GM18907 (cell line): ENCODE measurements around the gene SLC28A1.
"Not testable (repeated sequence)": the region's sequence is repeated elsewhere in the genome, so short reads cannot be mapped to it uniquely, and the experiment has no call there.

Experiments
- ATAC-seq: cut with Tn5 transposase; IDR thresholded peaks from one replicate; pipeline ENCODE4 v1.9.1; 2021; ENCODE audit warnings: mild to moderate bottlenecking, moderate library complexity; ENCODE audit not compliant: unreplicated experiment

SLC28A1 gene

DNA sequence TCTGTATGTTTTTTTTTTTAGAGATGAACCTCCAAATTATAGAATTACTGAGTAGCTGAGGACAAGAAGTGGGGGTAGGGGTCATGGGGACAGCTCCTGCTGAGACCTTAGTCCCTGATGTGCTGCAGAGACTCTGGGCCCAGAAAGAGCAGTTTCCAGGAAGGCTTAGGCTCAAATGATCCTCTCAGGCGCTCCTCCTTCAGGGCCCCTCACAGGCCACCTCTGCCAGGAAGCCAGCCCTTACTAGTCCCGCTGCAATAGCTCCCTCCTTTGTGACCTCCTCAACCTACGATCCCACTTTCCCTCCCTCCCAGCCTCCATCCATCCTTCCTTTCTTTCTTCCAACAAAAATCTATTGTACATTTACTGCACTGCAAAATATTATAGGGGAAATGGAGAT, 24.6 kb downstream of the SLC28A1 start:
- no peak for ATAC-seq

DNA sequence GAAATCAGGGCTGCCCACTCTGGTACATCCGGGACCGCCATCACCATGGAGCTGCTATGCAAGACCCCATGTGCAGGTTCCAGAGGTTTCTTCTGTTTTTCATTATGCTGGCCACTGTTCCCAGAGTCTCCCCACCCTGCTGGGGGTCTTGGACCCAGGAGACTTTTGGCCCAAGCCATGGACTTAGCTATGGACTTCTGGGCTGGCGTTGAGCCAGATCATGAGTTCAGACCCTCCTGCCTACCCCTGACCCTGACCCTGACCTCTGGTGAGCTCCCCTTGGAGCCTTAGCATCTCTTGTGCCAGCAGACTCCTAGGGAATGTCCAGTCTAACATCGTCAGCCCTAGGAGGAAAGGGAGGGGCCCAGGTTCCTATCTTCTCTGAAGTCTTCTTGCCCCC, 25.3 kb downstream of the SLC28A1 start:
- no peak for ATAC-seq

DNA sequence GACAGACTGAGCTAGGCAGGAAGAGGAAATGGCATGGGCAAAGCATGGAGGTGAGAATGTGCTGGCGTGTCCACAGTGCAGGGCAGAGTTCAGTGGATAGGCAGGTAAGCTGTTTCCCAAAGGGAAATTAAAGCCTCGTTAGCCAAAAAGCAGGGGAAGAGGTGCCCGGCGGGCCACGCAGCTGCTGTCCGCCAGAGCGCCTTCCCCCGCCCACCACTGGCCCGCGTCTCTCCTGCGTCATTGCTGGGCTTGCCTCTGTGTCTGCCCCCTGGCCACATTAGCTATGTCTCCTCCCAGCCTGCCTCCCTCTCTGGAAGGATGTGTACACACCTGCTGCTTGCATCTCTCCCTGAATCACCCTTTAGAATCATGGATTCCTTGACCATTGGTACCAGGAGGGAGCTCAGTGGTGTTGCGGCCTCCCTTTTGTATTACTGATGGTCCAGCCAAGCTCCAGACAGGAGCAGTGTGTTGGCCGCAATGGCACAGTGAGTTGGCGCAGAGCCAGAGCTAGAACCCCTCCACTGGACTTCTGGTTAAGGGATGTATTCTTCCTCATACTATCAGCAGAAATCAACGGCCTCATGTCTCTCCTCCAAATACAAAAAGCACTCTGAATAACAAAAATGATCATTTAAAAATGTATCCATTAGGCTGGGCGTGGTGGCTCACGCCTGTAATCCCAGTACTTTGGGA, 26.6 kb downstream of the SLC28A1 start:
- ATAC-seq: no peak

DNA sequence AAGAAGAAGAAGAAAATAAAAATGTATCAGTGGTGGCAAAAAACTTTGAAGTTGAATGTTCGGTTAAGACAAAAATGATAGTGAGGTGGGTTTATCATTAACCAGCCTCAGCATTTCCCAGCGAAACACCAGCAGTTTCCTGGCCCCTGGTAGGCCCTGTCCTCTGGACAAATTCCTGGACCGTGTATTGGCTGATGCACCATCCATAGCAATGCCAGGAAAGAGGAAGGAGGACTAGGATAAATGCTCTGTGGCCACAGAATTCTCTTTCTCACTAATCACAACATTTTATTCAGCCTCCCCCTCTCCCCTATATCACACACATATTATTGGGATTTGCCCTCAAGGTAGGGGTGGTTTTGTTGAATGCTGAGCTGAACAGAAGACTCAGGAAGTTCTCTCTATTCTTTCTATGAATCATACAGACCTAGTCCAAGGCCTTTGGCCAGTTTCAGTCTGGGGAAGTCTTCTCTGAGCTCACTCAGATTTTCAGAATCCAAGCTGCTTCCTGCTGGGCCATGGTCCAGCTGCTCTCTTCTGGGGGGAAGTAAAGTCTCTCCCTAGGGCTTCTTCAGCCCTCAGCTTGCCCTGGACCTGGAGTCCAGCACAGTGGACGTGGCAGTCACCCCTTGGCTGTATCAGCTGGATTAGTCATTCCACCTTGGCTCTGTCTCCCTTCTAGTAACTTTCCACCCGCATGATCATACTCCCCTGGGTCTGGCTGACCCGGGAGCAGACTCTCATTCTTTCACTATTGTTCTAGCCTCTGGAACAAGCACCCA, 27.6 kb downstream of the SLC28A1 start:
- ATAC-seq: no peak

DNA sequence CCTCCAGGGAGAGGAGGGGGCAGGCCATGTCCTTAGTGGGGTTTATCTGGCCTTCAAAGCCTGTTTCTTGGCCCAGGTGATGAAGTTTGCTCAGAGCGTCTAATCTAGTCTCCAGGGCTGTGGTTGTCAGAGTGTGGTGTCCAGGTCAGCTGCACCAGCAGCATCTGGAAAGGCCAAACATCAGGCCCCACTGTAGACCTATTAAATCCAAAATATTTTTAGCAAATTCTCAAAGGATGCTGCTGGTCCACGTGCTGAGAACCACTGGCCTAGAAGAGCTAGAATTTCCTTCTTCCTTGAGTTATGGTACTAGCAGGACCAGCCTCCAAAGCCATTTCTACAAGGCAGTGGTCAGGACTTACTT, 28.9 kb downstream of the SLC28A1 start:
- ATAC-seq: no peak

DNA sequence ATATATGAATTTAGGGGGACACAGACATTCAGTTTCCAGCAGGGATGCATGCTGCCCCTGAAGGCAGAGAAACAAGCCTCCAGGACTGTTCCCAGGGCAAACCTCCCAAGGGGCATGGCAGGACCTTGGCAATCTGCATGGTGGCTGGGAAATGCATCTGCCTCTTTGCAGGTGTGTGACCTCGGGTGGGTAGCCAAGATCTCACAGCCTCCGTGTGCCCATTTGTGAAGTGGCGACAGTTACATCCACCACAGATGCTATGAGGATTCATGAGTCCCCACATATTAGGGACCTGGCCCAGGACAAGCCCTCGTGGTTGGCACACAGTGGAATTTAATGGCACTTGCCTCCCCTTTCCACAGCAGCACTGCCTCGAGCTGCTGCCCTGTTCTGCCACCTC, 29.9 kb downstream of the SLC28A1 start:
- no peak for ATAC-seq

DNA sequence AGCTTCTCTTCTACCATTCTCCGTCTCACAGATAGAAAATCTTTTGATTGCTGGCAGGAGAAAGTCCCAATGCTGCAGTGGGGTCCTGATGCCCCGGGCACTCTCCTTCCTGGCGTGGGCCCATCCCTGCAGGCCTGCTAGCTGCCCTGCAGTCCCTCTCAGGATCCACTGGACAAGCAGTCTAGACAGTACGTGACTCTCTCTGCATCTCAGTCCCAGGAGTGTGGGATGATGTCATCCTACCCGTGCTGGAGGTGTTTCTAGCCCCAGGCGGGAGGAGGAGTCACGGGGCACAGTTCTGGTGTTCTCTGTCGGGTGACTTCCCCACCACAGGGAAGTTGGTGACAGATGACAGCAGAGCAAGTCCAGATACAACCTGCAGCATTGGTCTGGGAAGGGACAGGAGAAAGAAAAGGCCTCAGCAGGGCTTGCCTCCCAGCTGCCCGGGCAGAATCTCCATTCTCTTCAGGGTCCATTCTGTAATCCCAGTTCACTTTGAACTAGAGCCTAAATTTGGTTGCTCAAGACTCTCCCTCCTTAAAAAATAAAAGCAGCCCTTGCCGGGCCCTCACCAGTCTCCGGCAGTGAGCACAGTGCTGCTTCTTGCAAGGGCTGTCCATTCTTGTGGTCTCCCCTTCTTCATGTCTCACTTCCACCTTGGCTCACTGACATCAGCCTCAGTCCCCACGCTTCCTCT, 30.6 kb downstream of the SLC28A1 start:
- peak; percentile 97 for ATAC-seq

DNA sequence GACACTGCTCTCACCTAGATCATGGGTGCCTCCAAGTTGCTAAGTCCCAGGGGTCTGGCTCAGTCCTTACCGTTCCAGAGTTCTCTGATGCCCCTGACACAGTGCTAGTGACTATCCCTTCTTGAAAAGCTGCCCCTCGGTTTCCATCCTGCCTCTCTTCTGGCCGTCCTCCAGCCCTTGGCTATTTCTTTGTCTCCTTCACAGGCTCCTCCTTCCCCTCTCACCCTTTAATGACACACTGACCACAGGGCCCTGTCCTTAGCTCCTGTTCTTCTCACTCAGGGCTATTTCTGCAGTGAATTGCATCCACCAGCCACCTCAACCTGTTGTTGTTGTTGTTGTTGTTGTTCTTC, 31.1 kb downstream of the SLC28A1 start:
- ATAC-seq: no peak

DNA sequence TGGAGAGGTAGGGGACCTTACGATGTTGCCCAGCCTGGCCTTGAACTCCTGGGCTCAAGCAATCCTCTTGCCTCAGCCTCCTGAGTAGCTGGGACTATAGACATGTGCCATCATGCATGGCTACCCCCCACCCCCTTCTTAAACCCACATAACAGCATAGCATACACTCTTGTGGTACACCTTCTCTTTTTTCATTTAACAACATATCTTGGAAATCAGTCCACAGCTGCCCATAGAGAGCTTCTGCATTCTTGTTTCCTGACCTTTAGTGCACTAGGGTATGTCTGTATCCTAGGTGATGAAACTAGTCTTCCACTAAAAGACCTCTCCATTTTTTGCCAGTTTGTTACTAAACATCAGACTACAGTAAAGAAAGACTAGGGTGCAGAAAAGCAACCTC, 33.0 kb downstream of the SLC28A1 start:
- ATAC-seq: no peak

DNA sequence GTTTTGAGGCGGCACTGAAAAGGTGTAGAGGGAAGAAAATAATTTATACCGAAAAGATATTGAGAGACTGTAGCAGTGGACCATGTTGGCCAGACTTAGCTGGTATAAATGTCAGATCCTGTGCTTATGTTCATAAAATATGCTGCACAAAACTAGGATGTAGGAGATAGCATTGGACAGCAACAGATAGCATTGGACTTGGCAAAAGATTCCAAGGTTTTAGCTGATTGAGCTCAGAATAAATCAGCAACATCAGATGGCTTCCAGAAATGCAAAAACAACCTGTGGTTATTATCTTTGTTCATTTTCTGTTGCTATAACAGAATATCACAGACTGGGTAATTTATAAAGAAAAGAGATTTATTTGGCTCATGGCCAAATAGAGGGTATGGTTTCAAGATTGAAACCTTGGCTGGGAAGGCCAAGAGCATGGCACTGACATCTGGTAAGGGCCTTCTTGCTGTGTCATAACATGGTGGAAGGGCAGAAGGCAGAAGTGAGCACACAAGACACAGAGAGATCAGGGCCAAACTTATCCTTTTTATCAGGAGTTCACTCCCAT, 34.7 kb downstream of the SLC28A1 start:
- no peak for ATAC-seq

DNA sequence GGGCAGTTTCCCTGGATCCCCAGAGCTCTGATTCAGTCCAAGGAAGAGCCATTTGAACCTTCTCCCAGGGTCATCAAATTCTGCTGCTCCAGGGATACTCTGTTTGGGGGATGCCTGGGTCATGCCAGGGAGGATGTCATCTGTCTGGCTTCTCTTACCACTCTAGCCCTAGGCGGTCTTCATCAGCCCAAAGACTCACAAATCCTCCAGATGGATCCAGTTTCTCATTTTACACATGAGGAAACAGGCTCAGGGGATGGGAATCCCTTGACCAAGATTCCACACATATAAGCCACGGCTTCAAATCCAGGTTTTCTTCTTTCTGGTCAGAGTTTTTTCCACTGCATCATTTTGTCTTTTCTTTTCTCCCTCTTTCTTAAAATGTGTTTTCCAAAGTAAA, 36.7 kb downstream of the SLC28A1 start:
- ATAC-seq: no peak

DNA sequence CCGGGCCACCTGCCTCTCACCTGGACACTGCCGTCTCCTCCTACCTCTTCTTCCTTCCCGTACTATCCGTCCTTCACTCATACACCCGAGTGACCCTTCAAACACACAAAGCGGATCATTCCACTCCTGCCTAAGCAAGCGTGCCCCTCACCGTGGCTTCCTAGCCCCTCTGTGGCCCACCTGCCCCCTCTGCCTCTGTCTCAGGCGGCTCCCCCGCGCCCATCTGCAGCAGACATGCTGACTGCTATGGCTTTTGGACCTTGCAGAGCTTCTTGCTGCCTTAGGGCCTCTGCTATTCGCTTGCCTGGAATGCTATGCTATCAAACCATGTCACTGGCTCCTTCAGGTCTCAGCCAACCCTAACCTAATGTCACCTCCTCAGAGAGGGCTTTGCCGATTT, 38.1 kb downstream of the SLC28A1 start:
- ATAC-seq: no peak

DNA sequence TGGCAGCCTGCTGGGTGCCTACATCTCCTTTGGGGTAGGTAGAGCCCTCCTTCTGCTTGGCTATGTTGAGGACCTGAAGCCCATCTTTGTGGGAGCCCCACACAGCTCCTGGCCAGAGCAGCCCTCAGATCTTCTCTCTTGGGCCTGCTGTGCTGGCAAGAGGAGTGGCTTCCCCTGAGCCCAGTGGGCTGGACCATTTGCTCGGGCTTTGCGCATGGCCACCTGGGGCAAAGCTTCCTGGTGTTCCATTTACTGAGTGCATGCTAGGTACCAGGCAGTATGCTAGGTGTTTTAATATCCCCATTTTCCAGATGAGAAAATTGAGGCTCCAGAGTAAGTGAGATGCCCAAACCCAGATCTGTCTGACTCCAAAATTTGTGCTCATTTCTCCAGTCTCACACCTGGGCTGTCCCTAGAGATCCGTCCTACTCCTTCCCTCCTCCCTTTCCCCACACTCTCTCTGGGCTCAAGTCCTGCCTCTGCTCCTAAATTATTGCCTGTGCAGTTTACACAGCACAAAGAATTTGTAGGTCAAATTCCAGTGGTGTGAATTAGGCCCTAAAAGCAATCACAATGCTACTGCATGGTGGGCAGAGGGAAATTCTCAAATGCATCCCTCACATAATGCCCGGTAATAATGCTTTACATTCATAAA, 39.7 kb downstream of the SLC28A1 start:
- no peak for ATAC-seq

DNA sequence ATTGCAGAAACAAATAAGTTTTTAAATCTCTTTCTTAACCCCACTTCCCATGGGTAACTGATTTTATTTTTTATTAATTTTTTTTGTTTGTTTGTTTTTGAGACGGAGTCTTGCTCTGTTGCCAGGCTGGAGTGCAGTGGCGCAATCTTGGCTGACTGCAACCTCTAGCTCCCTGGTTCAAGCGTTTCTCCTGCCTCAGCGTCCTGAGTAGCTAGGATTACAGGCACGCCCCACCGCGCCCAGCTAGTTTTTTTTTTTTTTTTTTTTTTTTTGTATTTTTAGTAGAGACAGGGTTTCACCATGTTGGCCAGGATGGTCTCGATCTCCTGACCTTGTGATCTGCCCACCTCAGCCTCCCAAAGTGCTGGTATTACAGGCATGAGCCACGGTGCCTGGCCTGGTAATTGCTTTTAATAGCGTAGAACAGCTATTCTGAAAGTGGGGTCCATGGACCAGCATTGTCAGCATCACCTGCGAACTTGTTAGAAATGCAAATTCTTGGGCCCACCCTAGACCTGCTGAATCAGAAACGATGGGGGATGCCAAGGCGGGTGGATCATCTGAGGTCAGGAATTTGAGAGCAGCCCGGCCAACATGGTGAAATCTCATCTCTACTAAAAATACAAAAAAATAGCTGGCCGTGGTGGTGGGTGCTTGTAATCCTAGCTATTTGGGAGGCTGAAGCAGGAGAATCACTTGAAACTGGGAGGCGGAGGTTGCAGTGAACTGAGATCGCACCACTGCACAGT, 40.5 kb downstream of the SLC28A1 start:
- not testable (repeated sequence) for ATAC-seq

DNA sequence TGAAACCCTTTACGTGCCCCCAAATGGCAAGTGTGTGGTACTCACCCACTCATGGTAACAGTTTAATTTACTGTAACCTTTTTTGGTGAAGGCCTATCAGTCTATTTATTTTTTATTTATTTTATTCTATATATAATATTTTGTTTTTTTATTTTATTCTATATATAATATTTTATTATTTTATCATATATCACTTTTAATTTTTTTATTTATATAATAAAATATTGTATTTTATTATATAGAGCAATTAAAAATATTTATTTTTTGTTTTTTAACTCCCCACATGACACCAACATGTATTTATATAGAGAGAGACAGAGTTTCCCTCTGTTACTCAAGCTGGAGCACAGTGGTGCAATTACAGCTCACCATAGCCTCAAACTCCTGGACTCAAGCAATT, 41.4 kb downstream of the SLC28A1 start:
- no peak for ATAC-seq

DNA sequence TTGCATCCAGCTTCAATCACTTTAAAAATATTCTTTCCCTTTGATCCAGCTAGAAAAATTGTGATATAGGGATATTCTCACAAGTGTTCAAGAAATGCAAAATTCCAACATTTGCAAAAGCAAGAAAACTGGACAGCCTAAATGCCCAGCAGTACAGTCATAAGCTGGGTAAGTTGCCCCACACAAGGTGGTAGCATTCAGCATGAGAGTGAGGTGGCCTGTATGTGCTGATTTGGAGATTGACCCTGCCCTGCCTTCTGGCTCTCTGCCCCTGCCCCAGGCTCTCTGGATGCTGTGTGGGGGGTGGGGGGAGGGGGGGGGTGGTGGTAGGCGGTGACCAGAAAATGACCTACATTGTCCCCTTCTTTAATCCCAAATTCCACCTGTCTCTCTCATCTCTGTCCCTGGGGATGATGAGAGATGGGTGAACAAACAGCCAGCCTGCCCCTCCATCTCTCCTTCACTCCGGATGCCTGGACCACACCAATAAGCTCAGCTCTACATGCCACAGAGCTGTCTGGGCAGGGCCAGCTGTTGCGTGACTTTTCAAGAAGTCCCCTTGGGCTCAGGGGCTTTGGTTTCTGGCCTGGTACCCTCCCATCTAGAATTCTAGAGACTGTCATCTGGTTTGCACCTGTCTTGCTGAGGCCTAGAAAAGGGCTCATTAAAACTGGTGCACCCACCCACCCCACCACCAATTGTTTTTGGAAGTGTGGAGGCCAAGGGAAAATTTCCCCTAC, 42.2 kb downstream of the SLC28A1 start:
- ATAC-seq: no peak

DNA sequence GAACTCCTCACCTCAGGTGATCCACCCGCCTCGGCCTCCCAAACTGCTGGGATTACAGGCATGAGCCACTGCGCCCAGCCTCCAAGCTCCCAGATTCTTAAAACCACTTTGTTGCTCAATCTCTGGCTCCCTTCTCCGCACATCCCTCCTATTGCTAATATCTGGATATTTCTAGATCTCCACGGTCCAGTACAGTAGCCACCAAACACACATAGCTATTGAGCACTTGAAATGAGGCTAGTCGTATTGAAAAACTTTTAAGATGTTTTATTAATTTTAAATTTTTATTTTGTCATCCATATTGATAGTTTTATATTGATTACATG, 44.3 kb downstream of the SLC28A1 start:
- ATAC-seq: no peak

DNA sequence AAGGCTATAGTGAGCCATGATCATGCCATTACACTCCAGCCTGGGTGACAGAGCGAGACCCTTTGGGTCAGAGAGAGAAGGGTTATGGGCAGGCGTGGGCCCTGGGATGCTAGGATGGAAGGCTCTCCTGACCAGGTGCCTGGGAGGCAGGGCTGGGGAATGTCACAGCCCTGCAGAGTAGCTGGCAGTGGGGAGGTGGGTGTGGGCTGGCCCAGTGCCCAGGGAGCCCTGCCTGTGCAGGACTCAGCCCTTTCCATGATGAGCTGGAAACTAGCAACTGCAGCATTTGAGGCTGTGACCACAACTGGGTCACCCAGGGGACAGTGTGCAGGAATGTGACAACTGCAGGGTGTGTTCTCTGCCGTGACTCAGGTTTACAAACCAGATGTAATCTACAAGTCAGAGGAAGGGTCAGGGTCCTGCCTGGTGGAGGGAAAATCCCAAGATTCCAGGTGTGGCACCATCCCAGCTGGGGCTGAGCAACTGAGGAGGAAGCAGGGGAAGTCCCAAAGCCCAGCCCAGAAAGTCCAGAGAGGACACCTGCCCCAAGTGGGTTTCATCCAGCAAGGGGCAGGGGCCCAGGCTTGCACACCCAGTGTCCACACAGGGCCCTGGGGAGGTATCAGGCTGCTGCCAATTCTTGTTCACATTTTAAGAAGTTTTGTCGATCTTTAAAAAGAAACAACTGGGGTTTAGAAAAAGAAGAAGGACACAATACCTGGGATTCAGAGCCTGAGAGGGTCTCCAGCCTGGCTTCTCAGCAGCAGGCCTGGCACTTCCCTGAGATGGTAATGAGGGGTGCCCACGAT, 45.5 kb downstream of the SLC28A1 start:
- ATAC-seq: no peak
